ENCODE data around the gene CPEB4. TPM values are rescaled to one million over a fixed set of nuclear protein-coding genes. Genes with fewer than 3 reads are reported as not detected.

Gene CPEB4
- total and polyA plus RNA-seq, 10 of the 15 experiments (the other 5 are each of a cell fraction or from before 2014, with no cell fraction given) = 6.9 to 33.1 (median 20.4) TPM

DNA sequence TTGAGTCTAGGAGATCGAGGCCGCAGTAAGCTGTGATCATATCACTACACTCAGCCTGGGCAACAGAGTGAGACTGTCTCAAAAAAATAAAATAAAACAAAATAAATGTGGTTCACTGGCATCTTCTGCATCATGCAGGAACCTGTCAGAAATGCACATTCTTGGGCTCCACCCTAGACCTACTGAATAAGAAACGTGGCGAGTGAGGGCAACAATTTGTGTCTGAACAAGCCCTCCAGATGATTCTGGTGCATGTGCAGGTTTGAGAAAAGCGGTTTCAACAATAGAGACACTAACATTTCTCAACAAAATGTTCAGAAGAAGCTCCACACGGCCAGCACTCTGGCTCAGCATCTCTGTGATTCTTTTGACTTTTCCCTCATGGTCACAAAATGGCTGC, 42.8 kb upstream of the CPEB4 start (continued):
- TF ChIP-seq, protein P1, sequence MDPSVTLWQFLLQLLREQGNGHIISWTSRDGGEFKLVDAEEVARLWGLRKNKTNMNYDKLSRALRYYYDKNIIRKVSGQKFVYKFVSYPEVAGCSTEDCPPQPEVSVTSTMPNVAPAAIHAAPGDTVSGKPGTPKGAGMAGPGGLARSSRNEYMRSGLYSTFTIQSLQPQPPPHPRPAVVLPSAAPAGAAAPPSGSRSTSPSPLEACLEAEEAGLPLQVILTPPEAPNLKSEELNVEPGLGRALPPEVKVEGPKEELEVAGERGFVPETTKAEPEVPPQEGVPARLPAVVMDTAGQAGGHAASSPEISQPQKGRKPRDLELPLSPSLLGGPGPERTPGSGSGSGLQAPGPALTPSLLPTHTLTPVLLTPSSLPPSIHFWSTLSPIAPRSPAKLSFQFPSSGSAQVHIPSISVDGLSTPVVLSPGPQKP (IDR thresholded peaks at IDR 0.05; ENCODE audit: low read depth, low read length) = no peak
- no peak for TF ChIP-seq RFX5 (IDR thresholded peaks at IDR 0.05; ENCODE audit: low read depth, low read length)
- TF ChIP-seq, protein P2, sequence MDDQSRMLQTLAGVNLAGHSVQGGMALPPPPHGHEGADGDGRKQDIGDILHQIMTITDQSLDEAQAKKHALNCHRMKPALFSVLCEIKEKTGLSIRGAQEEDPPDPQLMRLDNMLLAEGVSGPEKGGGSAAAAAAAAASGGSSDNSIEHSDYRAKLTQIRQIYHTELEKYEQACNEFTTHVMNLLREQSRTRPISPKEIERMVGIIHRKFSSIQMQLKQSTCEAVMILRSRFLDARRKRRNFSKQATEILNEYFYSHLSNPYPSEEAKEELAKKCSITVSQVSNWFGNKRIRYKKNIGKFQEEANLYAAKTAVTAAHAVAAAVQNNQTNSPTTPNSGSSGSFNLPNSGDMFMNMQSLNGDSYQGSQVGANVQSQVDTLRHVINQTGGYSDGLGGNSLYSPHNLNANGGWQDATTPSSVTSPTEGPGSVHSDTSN (IDR thresholded peaks at IDR 0.05; ENCODE audit: insufficient replicate concordance, low read depth, low read length) = no peak
- TF ChIP-seq ZNF274 (IDR thresholded peaks at IDR 0.05; ENCODE audit: insufficient read depth, insufficient read length) = no peak
- no peak for TF ChIP-seq TBL1XR1 (IDR thresholded peaks at IDR 0.05; ENCODE audit: low read depth, low read length)
- no peak for TF ChIP-seq BMI1 (IDR thresholded peaks at IDR 0.05; ENCODE audit: borderline replicate concordance)
- TF ChIP-seq, protein P3, sequence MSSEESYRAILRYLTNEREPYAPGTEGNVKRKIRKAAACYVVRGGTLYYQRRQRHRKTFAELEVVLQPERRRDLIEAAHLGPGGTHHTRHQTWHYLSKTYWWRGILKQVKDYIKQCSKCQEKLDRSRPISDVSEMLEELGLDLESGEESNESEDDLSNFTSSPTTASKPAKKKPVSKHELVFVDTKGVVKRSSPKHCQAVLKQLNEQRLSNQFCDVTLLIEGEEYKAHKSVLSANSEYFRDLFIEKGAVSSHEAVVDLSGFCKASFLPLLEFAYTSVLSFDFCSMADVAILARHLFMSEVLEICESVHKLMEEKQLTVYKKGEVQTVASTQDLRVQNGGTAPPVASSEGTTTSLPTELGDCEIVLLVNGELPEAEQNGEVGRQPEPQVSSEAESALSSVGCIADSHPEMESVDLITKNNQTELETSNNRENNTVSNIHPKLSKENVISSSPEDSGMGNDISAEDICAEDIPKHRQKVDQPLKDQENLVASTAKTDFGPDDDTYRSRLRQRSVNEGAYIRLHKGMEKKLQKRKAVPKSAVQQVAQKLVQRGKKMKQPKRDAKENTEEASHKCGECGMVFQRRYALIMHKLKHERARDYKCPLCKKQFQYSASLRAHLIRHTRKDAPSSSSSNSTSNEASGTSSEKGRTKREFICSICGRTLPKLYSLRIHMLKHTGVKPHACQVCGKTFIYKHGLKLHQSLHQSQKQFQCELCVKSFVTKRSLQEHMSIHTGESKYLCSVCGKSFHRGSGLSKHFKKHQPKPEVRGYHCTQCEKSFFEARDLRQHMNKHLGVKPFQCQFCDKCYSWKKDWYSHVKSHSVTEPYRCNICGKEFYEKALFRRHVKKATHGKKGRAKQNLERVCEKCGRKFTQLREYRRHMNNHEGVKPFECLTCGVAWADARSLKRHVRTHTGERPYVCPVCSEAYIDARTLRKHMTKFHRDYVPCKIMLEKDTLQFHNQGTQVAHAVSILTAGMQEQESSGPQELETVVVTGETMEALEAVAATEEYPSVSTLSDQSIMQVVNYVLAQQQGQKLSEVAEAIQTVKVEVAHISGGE (CRISPR knock-in tag; IDR thresholded peaks at IDR 0.05) = no peak
